Measurements from ENCODE around the gene PTF1A.
"Not testable (repeated sequence)": the region's sequence is repeated elsewhere in the genome, so short reads cannot be mapped to it uniquely, and the experiment has no call there.

PTF1A gene

GRCh38 chr10:23230582-23230981 lies 38.5 kb downstream of the PTF1A start:
- no peak for TF ChIP-seq CTCF (IDR thresholded peaks at IDR 0.05; ENCODE audit: control extremely low read depth, extremely low read depth, low read depth, missing control alignments)
- ChIA-PET POLR2A (no interaction called here), CTCF (interaction anchor here (1.7 kb wide), 1 partner anchor 16 kb away, joined by 4 read pairs; no protein-coding TSS in a partner anchor)
- DNase-seq (ENCODE audit: extremely low spot score), result no peak

- DNase-seq (ENCODE audit: extremely low spot score), result no peak
- TF ChIP-seq CTCF (IDR thresholded peaks at IDR 0.05; ENCODE audit: control extremely low read depth, extremely low read depth, low read depth, missing control alignments), result no peak
- ChIA-PET CTCF (interaction anchor here (2.6 kb wide), 1 partner anchor 14 kb away, joined by 8 read pairs; no protein-coding TSS in a partner anchor), POLR2A (no interaction called here)
Observed at GRCh38 chr10:23238015-23238414, 45.9 kb downstream of the PTF1A start.

GRCh38 chr10:23241779-23242178 lies 49.7 kb downstream of the PTF1A start:
- DNase-seq (ENCODE audit: extremely low spot score); POLR2A ChIA-PET; CTCF ChIA-PET: not testable (repeated sequence)
